Measurements from ENCODE around the gene EPGN.
"Not testable (repeated sequence)": the region's sequence is repeated elsewhere in the genome, so short reads cannot be mapped to it uniquely, and the experiment has no call there.

The EPGN gene

GRCh38 chr4:74311696-74312313, 3.5 kb downstream of the EPGN start:
- DNase-seq: no peak

DNA sequence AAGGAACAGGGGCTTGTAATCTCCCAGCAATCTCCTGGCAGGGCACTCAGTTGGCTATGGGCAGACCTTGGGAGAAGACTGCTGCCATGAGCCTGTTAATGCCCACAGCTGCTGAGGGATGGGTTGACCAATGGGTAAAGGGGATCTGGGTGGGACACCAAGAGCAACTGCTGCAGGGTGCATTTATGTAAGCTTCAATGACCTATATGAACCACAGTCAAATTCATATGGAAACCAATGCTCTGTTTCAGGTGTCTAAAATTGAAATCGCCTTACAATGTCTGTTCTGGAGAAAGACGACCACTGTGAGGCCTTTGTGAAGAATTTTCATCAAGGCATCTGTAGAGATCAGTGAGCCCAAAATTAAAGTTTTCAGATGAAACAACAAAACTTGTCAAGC, 6.1 kb downstream of the EPGN start:
- no peak for DNase-seq

DNA sequence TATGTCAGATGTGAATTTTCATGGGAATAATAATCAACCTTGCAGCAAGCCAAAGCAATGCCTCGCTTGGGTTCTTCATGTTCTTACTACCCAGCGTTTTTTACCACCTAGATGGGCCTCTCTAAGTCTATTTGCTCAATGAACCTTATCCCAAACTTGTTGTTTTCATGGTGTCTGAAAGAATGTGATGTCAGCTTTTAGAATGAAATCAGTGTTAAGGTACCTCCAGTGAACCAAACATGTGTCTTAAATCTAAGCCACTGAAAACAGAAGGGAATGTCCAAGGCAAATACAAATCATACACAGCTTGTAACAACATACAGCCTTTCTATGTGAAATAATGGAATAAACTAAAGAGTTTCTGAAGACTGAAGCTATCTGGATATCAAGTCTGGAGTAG, 6.7 kb downstream of the EPGN start:
- no peak for DNase-seq

DNA sequence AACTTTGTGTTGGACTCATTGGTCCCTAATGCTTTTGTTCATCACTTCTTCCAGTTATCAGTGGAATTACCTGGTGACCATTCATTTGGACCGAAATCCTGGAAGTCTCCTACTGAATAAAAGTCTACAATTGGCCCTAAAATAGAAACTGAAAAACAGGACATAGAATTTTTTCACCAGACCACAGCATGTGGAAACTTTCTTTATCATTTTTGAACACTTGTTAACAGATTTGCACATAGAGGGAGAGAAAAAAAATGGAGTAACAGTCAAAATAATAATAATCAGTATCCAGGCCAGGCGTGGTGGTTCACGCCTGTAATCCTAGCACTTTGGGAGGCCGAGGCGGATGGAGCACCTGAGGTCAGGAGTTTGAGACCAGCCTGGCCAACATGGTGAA, 7.1 kb downstream of the EPGN start:
- DNase-seq: no peak

DNA sequence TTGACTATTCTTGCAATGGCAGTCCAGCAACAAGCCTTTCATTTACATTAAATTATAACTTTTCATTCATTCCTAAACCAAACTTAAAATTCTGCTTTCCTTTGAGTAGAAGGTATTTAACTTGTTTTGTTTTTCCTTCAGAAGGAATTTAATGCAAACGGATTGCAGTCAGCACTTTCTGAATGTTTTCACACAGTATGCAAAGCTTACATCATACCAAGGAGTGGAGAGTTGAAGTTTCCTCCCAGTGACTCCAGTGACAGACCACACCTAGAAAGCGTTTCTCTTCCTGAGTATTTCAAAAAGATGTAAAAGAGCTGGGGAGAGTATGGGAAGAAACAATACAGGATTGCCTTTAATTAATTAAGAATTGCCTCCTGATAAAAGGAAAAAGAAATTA, 8.1 kb downstream of the EPGN start:
- no peak for DNase-seq

GRCh38 chr4:74317616-74318246, 9.5 kb downstream of the EPGN start:
- no peak for DNase-seq

GRCh38 chr4:74318276-74318675, 10.0 kb downstream of the EPGN start:
- no peak for DNase-seq

DNA sequence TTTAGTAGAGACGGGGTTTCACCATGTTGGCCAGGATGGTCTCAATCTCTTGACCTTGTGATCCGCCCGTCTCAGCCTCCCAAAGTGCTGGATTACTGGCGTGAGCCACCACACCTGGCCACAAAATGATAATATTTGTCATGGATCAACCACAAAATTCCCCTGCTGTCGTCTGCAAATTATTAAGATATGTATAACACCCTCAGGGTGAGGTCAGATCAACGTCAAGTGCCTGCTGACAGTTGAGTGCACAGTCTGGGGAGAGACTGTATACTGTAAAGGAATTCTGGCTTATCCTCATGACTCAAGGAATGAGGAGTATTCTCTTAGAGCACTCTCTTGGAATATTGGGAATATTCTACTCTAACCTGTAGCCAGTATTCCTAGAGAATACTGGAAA, 11.2 kb downstream of the EPGN start:
- DNase-seq: no peak

GRCh38 chr4:74320559-74321118, 12.4 kb downstream of the EPGN start:
- DNase-seq: no peak

DNA sequence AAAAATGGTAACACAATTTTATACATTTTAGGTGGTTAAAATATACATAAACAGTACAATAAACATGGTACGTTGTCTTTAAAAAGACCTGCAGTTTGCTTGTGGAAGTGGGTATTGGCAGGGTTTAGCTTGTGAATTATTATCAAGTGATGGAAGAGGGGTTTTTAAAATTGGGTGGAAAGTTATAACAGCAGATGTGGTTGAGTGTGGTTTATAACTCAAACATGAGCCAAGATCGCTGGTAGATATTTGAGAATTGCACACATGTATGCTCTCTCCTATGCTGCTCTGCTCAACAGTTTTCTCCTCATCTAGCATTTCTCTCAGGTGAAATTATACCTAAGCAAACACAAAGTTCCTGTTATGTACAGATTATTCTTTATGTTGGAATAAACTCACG, 14.0 kb downstream of the EPGN start:
- no peak for DNase-seq

DNA sequence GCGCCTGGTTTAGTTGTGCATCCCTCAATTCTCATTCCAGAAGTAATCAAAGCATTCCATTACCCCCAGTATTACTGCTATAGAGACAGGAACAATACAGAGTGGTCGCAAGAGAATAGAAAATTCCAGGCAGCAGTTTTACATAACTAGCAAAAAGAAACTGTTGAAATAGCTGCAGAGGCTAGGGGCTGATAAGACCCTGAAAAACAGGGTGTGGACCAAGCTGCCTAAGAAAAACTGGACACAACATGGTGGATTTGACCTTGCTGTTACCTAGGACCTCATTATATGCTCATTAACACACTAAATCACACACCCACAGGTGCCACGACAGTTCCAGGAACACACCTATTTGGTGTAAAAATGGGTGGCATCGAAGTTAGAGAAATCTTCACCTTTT, 15.4 kb downstream of the EPGN start:
- DNase-seq: no peak

- no peak for DNase-seq
These were observed 16.0 kb downstream of the EPGN start for GRCh38 chr4:74324262-74324661.

DNA sequence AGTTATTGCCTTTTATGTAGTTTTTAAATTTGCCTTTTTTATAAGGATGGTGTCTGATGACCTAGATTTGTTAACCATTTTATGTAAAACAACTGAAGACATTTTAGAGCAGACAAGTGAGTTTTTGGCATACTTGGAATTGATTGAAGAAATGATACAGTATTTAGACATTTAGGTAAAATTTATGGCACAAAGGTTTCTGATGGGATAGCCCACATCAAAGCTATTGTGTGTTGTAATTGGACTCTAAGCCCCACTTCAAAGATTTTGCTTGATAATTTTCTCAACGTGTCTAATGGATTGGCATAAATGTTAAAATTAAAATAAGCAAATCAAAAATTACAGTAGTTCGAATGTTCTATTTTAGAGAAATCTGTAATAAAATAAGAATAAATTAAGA, 17.6 kb downstream of the EPGN start:
- DNase-seq: no peak

DNA sequence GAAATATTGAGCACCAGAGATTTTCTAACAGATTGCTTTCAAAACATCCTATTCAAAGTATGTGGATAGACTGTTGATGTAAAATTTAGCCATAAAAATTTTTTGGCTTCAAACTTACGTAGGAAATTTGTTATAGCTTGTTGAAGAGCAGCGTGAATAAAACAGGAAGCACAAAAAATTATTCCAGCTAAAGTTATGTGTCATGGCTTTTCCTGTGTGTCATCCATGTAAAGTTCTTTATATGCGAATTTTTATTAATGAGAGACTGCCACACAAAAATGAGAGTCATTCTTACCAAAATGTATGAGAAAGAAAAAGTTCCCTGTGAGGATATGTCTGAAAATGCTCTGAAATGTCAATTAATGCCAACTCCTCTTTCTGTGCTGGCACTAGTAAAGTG, 19.5 kb downstream of the EPGN start:
- no peak for DNase-seq

DNA sequence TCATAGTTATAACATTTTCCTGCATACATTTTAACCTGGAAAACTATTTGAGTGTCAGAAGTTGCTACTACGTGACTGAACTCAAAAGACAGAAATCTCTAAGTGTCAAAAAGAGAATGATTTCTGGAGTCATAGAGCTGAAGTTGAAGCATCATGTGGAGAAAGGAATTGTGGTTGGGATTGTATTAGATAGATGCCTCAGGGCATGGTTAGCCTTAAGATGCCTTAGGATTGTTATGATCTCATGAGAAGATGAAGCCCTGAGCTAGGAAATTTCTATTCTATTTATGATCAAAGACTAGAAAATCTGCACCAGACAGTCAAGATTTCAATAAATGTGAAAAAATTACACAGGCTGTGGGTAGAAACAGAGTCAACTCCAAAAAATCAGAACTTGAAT, 20.2 kb downstream of the EPGN start:
- no peak for DNase-seq

DNA sequence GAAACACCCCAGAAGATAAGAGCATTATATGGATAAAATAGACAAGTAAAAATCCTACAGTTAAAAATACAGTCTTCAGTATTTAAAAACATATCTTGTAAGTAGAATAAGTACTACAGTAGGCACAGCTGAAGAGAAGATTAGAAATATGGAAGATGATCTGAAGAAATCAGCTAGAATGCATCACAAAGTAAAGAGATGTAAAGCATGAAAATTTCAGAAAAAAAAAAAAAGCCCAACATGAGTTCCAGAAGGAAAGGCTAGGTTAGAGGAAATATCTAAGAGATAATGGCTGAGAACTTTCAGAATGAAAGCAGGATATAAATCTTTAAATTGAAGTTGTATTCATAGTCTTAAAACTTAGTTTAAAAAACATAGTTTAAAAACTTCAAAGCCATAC, 21.0 kb downstream of the EPGN start:
- DNase-seq: no peak

GRCh38 chr4:74330295-74330750, 22.1 kb downstream of the EPGN start:
- no peak for DNase-seq

- DNase-seq: no peak
These were observed 23.0 kb downstream of the EPGN start for GRCh38 chr4:74331252-74331651.

GRCh38 chr4:74331944-74332343, 23.7 kb downstream of the EPGN start:
- DNase-seq: no peak

GRCh38 chr4:74334636-74335035, 26.4 kb downstream of the EPGN start:
- no peak for DNase-seq

DNA sequence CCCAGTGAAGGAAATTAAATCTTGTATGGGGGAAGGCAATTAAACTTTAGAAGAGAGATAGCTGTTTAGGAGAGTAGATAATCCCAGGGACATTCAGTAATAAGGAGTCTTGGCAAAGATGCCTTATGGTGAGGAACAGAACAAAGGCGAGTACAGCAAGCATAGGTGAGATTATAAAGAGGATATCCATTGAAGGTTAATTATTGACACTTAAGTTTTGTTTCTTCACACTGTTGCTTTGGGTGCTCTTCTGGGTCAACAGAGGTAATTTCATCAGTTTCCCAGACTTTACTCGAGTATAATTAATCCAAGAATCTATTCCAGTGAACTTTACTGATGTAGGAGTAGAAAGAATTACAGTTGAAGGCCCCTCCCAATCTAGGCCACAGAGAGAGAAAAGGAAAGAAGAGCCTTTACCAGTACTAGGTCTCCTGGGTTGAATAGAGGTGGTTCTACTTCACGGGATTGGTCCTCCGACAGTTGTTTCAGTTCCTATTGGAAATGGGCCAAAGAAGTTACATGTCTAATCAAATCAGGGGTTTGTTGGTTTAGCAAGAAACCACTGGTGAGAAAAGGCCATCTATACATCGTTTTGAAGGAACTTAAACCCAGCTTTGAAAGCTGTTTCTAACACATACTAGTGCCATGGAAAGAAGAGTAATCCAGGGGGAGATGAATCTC, 27.2 kb downstream of the EPGN start:
- no peak for DNase-seq

DNA sequence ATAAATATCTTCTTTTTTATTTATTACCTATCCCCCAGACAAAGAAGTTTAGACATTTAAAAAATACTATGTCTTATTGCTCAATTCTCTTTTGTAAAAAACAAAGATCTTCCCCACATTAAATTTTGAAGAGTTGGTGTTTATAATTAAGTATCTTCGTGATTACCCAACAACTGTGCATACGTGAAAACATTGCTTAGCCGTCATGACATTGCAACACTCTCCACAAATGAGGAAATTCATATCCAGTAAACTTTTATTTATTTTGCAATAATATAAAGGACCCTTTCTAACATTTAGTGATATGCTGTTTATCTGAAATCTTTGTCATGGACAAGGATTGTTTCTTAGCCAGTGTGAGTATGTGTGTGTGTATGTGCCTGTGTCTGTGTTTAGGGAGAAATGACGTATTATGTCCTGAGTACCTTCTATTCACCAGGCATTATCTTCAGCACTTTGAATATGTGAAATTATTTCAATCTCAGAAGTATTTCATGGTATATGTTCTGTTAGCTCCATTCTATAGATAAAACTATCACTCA, 30.6 kb downstream of the EPGN start:
- no peak for DNase-seq

GRCh38 chr4:74339501-74339900, 31.2 kb downstream of the EPGN start:
- DNase-seq: no peak

- not testable (repeated sequence) for DNase-seq
These were observed 32.2 kb downstream of the EPGN start for GRCh38 chr4:74340421-74340820.

All from effector CD4-positive, alpha-beta T cell (primary cell).